NCI-H2196 treated with DMSO at 0.1 percent for 48 hours (cell line): Measurements from ENCODE around the gene FAM200B.

ENCODE experiments used
- DNase-seq: peaks from one replicate; lab custom pipeline; 2025; ENCODE audit not compliant: unreplicated experiment; lab: John Stamatoyannopoulos, UW

FAM200B gene

GRCh38 chr4:15695240-15695699 lies 13.6 kb downstream of the FAM200B start:
- no peak for DNase-seq

GRCh38 chr4:15695729-15696128 lies 14.1 kb downstream of the FAM200B start:
- no peak for DNase-seq

GRCh38 chr4:15696866-15697265 lies 15.2 kb downstream of the FAM200B start:
- DNase-seq = no peak

GRCh38 chr4:15702941-15703403 lies 21.3 kb downstream of the FAM200B start, which contains the start of gene BST1:
Gene BST1, plus strand, starts transcription at chr4:15703065. Its CDS starts 80 bp downstream, at chr4:15703145.
- no peak for DNase-seq

- DNase-seq = no peak
Observed at GRCh38 chr4:15703439-15703838, 21.8 kb downstream of the FAM200B start.

- no peak for DNase-seq
Observed at GRCh38 chr4:15704129-15704528, 22.5 kb downstream of the FAM200B start.

- no peak for DNase-seq
Observed at GRCh38 chr4:15706646-15707362, 25.2 kb downstream of the FAM200B start.

GRCh38 chr4:15707363-15707715 lies 25.7 kb downstream of the FAM200B start:
- no peak for DNase-seq

- DNase-seq = no peak
Observed at GRCh38 chr4:15711762-15712161, 30.1 kb downstream of the FAM200B start.

GRCh38 chr4:15712214-15712613 lies 30.6 kb downstream of the FAM200B start:
- DNase-seq = no peak

GRCh38 chr4:15714141-15714540 lies 32.5 kb downstream of the FAM200B start:
- DNase-seq = no peak

GRCh38 chr4:15714646-15715435 lies 33.2 kb downstream of the FAM200B start:
- no peak for DNase-seq

GRCh38 chr4:15716115-15716514 lies 34.5 kb downstream of the FAM200B start:
- no peak for DNase-seq

- DNase-seq = no peak
Observed at GRCh38 chr4:15717086-15717485, 35.5 kb downstream of the FAM200B start.

- no peak for DNase-seq
Observed at GRCh38 chr4:15717657-15718416, 36.2 kb downstream of the FAM200B start.

- DNase-seq = no peak
Observed at GRCh38 chr4:15718465-15718864, 36.8 kb downstream of the FAM200B start.

- no peak for DNase-seq
Observed at GRCh38 chr4:15718959-15719358, 37.3 kb downstream of the FAM200B start.

- DNase-seq = no peak
Observed at GRCh38 chr4:15719506-15719905, 37.9 kb downstream of the FAM200B start.

- no peak for DNase-seq
Observed at GRCh38 chr4:15720851-15721250, 39.2 kb downstream of the FAM200B start.

GRCh38 chr4:15725608-15726007 lies 44.0 kb downstream of the FAM200B start:
- no peak for DNase-seq

GRCh38 chr4:15729910-15730533 lies 48.4 kb downstream of the FAM200B start:
- DNase-seq = peak; percentile 43
